HEK293 (cell line): ENCODE measurements around the gene MUC22.

Source experiments
- ATF2 ChIP-seq: fragments of 450-650 bp; formaldehyde crosslinking; IDR thresholded peaks from 2 replicates; pipeline ENCODE4 v1.5.1; 2016; ENCODE audit warnings: missing biosample characterization, missing genetic modification characterization, low read depth
- CTCF ChIP-seq: fragments of 450-650 bp; formaldehyde crosslinking; IDR thresholded peaks from 2 replicates; pipeline ENCODE4 v1.5.1; 2016; ENCODE audit warnings: missing biosample characterization, missing genetic modification characterization
- ELK4 ChIP-seq: IDR thresholded peaks from 2 replicates; pipeline ENCODE4 v1.6.1; 2011; ENCODE audit warnings: mild to moderate bottlenecking, low read depth, low read length, borderline replicate concordance
- REST ChIP-seq: fragments of 450-650 bp; formaldehyde crosslinking; IDR thresholded peaks from 2 replicates; pipeline ENCODE4 v1.5.1; 2016; ENCODE audit warnings: missing biosample characterization, missing genetic modification characterization
- ZBTB1 ChIP-seq: fragments of 450-650 bp; formaldehyde crosslinking; IDR thresholded peaks from 2 replicates; pipeline ENCODE4 v1.5.1; 2016; ENCODE audit warnings: missing biosample characterization, missing genetic modification characterization
- ZNF10 ChIP-seq: fragments of 450-650 bp; formaldehyde crosslinking; IDR thresholded peaks from 2 replicates; pipeline ENCODE4 v1.5.1; 2017; ENCODE audit warnings: missing biosample characterization, missing genetic modification characterization
- ZNF121 ChIP-seq: fragments of 450-650 bp; formaldehyde crosslinking; IDR thresholded peaks from 2 replicates; pipeline ENCODE4 v1.5.1; 2016; ENCODE audit warnings: missing biosample characterization, missing genetic modification characterization
- ZNF366 ChIP-seq: fragments of 450-650 bp; formaldehyde crosslinking; conservative IDR thresholded peaks from 2 replicates; pipeline ENCODE4 v1.5.1; 2016; ENCODE audit warnings: missing biosample characterization, missing genetic modification characterization
- ZNF394 ChIP-seq: fragments of 450-650 bp; formaldehyde crosslinking; IDR thresholded peaks from 2 replicates; pipeline ENCODE4 v1.5.1; 2016; ENCODE audit warnings: missing biosample characterization, missing genetic modification characterization, mild to moderate bottlenecking, moderate library complexity, borderline replicate concordance
- ZNF510 ChIP-seq: fragments of 450-650 bp; formaldehyde crosslinking; IDR thresholded peaks from 2 replicates; pipeline ENCODE4 v1.5.1; 2018; ENCODE audit warnings: mild to moderate bottlenecking, missing genetic modification characterization, missing biosample characterization; ENCODE audit not compliant: insufficient replicate concordance
- ZNF530 ChIP-seq: fragments of 450-650 bp; formaldehyde crosslinking; IDR thresholded peaks from 2 replicates; pipeline ENCODE4 v1.5.1; 2016; ENCODE audit warnings: low read depth, missing biosample characterization, missing genetic modification characterization
- ZNF549 ChIP-seq: fragments of 450-650 bp; IDR thresholded peaks from 2 replicates; pipeline ENCODE4 v1.5.1; 2018; ENCODE audit warnings: missing biosample characterization, missing genetic modification characterization, mild to moderate bottlenecking, inconsistent platforms, moderate library complexity

GRCh38 chr6:31057426-31058003 lies 47.2 kb downstream of the MUC22 start:
- no peak for TF ChIP-seq REST (tag by site-specific recombination)
- no peak for TF ChIP-seq ELK4
- no peak for TF ChIP-seq ZBTB1 (tag by site-specific recombination)
- no peak for TF ChIP-seq ZNF530 (tag by site-specific recombination)
- TF ChIP-seq CTCF (tag by site-specific recombination), result no peak
- no peak for TF ChIP-seq ZNF366 (tag by site-specific recombination)
- no peak for TF ChIP-seq ZNF549 (tag by site-specific recombination)
- TF ChIP-seq ZNF510 (tag by site-specific recombination), result no peak
- TF ChIP-seq ATF2 (tag by site-specific recombination), result no peak
- TF ChIP-seq ZNF394, result no peak
- TF ChIP-seq ZNF10, result no peak
- TF ChIP-seq ZNF121 (tag by site-specific recombination), result no peak
